Mesenchymal stem cell (in vitro differentiated cells and primary cell): ENCODE results near the gene PEX5L.
"Not testable (repeated sequence)": the region's sequence is repeated elsewhere in the genome, so short reads cannot be mapped to it uniquely, and the experiment has no call there.

Experiments
- DNase-seq: peaks from one replicate; pipeline ENCODE4 v3.0.0-alpha.2; 2013
- H2AFZ ChIP-seq: one replicate; pipeline ENCODE4 v1.6.1; 2013; ENCODE audit warnings: low read depth, mild to moderate bottlenecking, control low read depth, inconsistent platforms, low read length, moderate library complexity
- H2AK5ac ChIP-seq: 2 replicates; pipeline ENCODE4 v1.6.1; 2013; ENCODE audit warnings: low read length, moderate library complexity, mild to moderate bottlenecking, inconsistent platforms; ENCODE audit not compliant: severe bottlenecking
- H2BK120ac ChIP-seq: one replicate; pipeline ENCODE4 v1.6.1; 2013; ENCODE audit warnings: low read depth, mild to moderate bottlenecking, inconsistent platforms, low read length, moderate library complexity
- H2BK12ac ChIP-seq, 2 experiments: one replicate each; pipeline ENCODE4 v1.6.1; 2013; ENCODE audit warnings: inconsistent platforms in 2 of 2, low read length in 2 of 2, mild to moderate bottlenecking in 2 of 2, moderate library complexity in 2 of 2, control low read depth in 1 of 2
- H2BK15ac ChIP-seq: one replicate; pipeline ENCODE4 v1.6.1; 2013; ENCODE audit warnings: mild to moderate bottlenecking, low read depth, inconsistent platforms; ENCODE audit not compliant: poor library complexity, severe bottlenecking
- H2BK5ac ChIP-seq: 2 replicates; pipeline ENCODE4 v1.6.1; 2013; ENCODE audit warnings: low read depth, mild to moderate bottlenecking, low read length, control low read depth, inconsistent platforms; ENCODE audit not compliant: poor library complexity, severe bottlenecking
- H3K14ac ChIP-seq, 2 experiments: one replicate each; pipeline ENCODE4 v1.6.1; 2013; ENCODE audit warnings: inconsistent platforms in 2 of 2, low read length in 2 of 2, control low read depth in 1 of 2, mild to moderate bottlenecking in 1 of 2, moderate library complexity in 1 of 2
- H3K18ac ChIP-seq, 2 experiments: one replicate each; pipeline ENCODE4 v1.6.1; 2013; ENCODE audit warnings: inconsistent platforms in 2 of 2, low read length in 2 of 2, control low read depth in 1 of 2, low read depth in 1 of 2, mild to moderate bottlenecking in 1 of 2
- H3K23ac ChIP-seq, 2 experiments: one replicate each; pipeline ENCODE4 v1.6.1; 2013; ENCODE audit warnings: inconsistent platforms in 2 of 2, low read length in 2 of 2, mild to moderate bottlenecking in 2 of 2, moderate library complexity in 2 of 2, control low read depth in 1 of 2
- H3K27ac ChIP-seq: 2 replicates; pipeline ENCODE4 v1.5.1; 2013; ENCODE audit warnings: mild to moderate bottlenecking, moderate library complexity, low read length, control low read depth, inconsistent platforms; ENCODE audit not compliant: poor library complexity, severe bottlenecking
- H3K27me3 ChIP-seq, 2 experiments: 2 replicates each; pipeline versions ENCODE4 v1.6.1 to v1.7.0; 2013; ENCODE audit warnings: low read length in 2 of 2, mild to moderate bottlenecking in 2 of 2, moderate library complexity in 2 of 2, control low read depth in 1 of 2, inconsistent platforms in 1 of 2; ENCODE audit not compliant: control insufficient read depth in 1 of 2, insufficient read depth in 1 of 2
- H3K36me3 ChIP-seq, 2 experiments: 2 replicates each; pipeline versions ENCODE4 v1.6.1 to v1.7.0; 2013; ENCODE audit warnings: low read length in 2 of 2, control low read depth in 1 of 2, inconsistent platforms in 1 of 2, low read depth in 1 of 2, mild to moderate bottlenecking in 1 of 2; ENCODE audit not compliant: insufficient read depth in 2 of 2, control insufficient read depth in 1 of 2
- H3K4ac ChIP-seq, 2 experiments: one replicate each; pipeline ENCODE4 v1.6.1; 2013; ENCODE audit warnings: inconsistent platforms in 2 of 2, low read length in 2 of 2, mild to moderate bottlenecking in 2 of 2, moderate library complexity in 2 of 2, control low read depth in 1 of 2, low read depth in 1 of 2
- H3K4me1 ChIP-seq: 2 replicates; pipeline ENCODE4 v1.6.1; 2013; ENCODE audit warnings: low read depth, low read length, control low read depth; ENCODE audit not compliant: control insufficient read depth, insufficient read depth
- H3K4me2 ChIP-seq: 2 replicates; pipeline ENCODE4 v1.6.1; 2013; ENCODE audit warnings: low read length, mild to moderate bottlenecking, inconsistent platforms; ENCODE audit not compliant: poor library complexity, severe bottlenecking
- H3K4me3 ChIP-seq, 2 experiments: 2 replicates each; pipeline versions ENCODE4 v1.5.1 to v1.7.0; 2013; ENCODE audit warnings: low read length in 2 of 2, mild to moderate bottlenecking in 2 of 2, control low read depth in 1 of 2, low read depth in 1 of 2; ENCODE audit not compliant: insufficient read depth in 1 of 2
- H3K79me1 ChIP-seq: replicated peaks from 2 replicates; pipeline ENCODE4 v1.6.1; 2013; ENCODE audit warnings: mild to moderate bottlenecking, control low read depth, low read length, inconsistent platforms; ENCODE audit not compliant: poor library complexity, severe bottlenecking
- H3K9ac ChIP-seq: 2 replicates; pipeline ENCODE4 v1.7.0; 2013; ENCODE audit warnings: mild to moderate bottlenecking, low read length, moderate library complexity
- H3K9me3 ChIP-seq: 2 replicates; pipeline ENCODE4 v1.7.0; 2013; ENCODE audit warnings: mild to moderate bottlenecking, low read length; ENCODE audit not compliant: control insufficient read depth
- H4K8ac ChIP-seq: one replicate; pipeline ENCODE4 v1.6.1; 2013; ENCODE audit warnings: inconsistent platforms, mild to moderate bottlenecking, low read length, moderate library complexity
- H4K91ac ChIP-seq: one replicate; pipeline ENCODE4 v1.6.1; 2013; ENCODE audit warnings: mild to moderate bottlenecking, low read length, inconsistent platforms
- WGBS: methylation state at CpG from one replicate; pipeline ENCODE4 v1.1.7; 2013; ENCODE audit warnings: mixed read lengths; 5-methylcytosine and 5-hydroxymethylcytosine counted together

The PEX5L gene

DNA sequence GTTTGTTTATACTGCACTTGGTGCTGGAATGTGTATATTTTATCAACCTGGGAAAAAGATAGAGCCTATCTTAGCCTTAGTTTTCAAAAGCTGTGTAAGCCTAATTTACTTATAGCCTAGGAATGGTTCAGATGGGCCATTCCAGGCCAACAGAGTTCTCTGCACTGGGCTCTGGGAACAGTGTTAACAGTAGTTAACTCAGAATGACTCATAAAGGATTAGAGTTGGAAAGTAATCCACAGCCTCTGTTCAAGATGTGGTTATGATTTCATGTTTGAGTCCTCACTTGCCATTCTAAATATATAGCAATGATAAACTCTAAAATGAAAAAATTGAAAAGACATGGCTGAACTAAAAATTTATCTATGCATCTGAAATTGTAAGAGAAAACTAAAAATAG is 22.6 kb upstream of the PEX5L start:
- Histone ChIP-seq H4K91ac (no peak overlapping the region), H3K27ac (no peak overlapping the region), H3K27me3 (no peaks in the 10 kb centered on the region), H3K36me3 (no peaks in the 10 kb centered on the region), H2BK120ac (no peak overlapping the region), H2BK5ac (no peak overlapping the region), H2AK5ac (no peak overlapping the region), H4K8ac (no peak overlapping the region), H3K23ac (no peak overlapping the region), H3K18ac (no peak overlapping the region), H3K14ac (no peak overlapping the region), H2BK15ac (no peak overlapping the region), H3K4me1 (no peaks in the 10 kb centered on the region), H3K79me1 (no peaks in the 10 kb centered on the region), H3K4me3 (no peak overlapping the region), H3K4me2 (no peak overlapping the region), H3K9me3 (no peaks in the 10 kb centered on the region), H2AFZ (no peak overlapping the region), H3K9ac (no peak overlapping the region), H2BK12ac (no peak overlapping the region), H3K4ac (no peak overlapping the region)
- no peak for DNase-seq

DNA sequence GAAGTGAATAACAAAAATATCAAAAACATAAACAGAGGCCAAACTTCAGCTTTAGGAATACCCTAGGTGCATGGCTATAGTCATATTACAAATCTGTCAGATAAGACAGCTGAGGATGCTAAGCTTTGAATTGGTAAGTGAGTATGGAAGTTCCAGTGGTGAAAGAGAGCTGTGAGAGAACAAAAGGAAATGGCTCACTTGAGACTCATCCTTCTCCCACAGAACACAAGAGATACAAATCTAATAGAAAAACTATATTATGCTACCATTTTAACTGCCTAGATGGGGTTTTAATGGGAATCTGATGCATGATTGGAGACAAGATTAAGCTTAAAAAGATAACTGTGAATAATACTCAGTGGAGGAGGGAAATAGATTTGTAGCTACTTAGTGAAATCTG is 21.5 kb upstream of the PEX5L start:
- Histone ChIP-seq H2BK12ac (no peak overlapping the region), H4K8ac (no peak overlapping the region), H2BK120ac (no peak overlapping the region), H2BK5ac (no peak overlapping the region), H3K14ac (no peak overlapping the region), H3K27me3 (no peaks in the 10 kb centered on the region), H2BK15ac (no peak overlapping the region), H4K91ac (no peak overlapping the region), H3K79me1 (no peaks in the 10 kb centered on the region), H2AK5ac (no peak overlapping the region), H3K4ac (no peak overlapping the region), H3K4me1 (no peaks in the 10 kb centered on the region), H3K18ac (no peak overlapping the region), H3K4me3 (no peak overlapping the region), H3K4me2 (no peak overlapping the region), H3K9ac (no peak overlapping the region), H3K36me3 (no peaks in the 10 kb centered on the region), H3K23ac (no peak overlapping the region), H2AFZ (no peak overlapping the region), H3K27ac (no peak overlapping the region), H3K9me3 (no peaks in the 10 kb centered on the region)
- DNase-seq: no peak

GRCh38 chr3:180055656-180056055 is 18.9 kb upstream of the PEX5L start:
- H2BK12ac ChIP-seq, H3K36me3 ChIP-seq, H3K4me2 ChIP-seq, H2BK15ac ChIP-seq, H3K9ac ChIP-seq, H3K27me3 ChIP-seq, H2AFZ ChIP-seq, H2BK5ac ChIP-seq, H3K18ac ChIP-seq, H3K14ac ChIP-seq, H3K4me1 ChIP-seq, H2BK120ac ChIP-seq, H3K79me1 ChIP-seq, H4K8ac ChIP-seq, H3K27ac ChIP-seq, H2AK5ac ChIP-seq, H4K91ac ChIP-seq, H3K4me3 ChIP-seq, H3K23ac ChIP-seq, DNase-seq, H3K4ac ChIP-seq, H3K9me3 ChIP-seq: not testable (repeated sequence)
- 63% methylated on average over 2 of the region's 3 CpGs for whole genome bisulfite sequencing

DNA sequence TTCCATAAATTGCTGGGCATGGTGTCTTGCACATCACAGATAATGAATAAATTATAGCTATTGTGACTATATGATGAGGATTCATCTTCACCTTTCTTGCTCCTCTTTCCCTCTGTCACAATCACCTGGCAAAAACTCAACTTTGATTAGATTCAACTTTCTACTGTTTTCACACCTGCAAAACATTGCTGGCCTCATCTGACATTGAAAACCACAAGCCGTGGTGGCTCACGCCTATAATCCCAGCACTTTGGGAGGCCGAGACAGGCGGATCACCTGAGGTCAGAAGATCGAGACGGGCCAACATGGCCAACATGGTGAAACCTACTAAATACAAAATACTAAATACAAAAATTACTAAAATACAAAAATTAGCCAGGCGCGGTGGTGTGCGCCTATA is 12.7 kb upstream of the PEX5L start:
- Histone ChIP-seq H2AK5ac (no peak overlapping the region), H3K23ac (no peak overlapping the region), H3K27ac (no peak overlapping the region), H2AFZ (no peak overlapping the region), H4K91ac (no peak overlapping the region), H3K14ac (no peak overlapping the region), H3K4me2 (no peak overlapping the region), H2BK12ac (no peak overlapping the region), H3K79me1 (no peaks in the 10 kb centered on the region), H3K4me1 (no peaks in the 10 kb centered on the region), H4K8ac (no peak overlapping the region), H3K4me3 (no peak overlapping the region), H3K18ac (no peak overlapping the region), H3K9ac (no peak overlapping the region), H3K9me3 (no peaks in the 10 kb centered on the region), H3K27me3 (no peaks in the 10 kb centered on the region), H3K4ac (no peak overlapping the region), H2BK5ac (no peak overlapping the region), H2BK15ac (no peak overlapping the region), H2BK120ac (no peak overlapping the region), H3K36me3 (no peaks in the 10 kb centered on the region)
- 85% methylated on average over 9 of the region's 9 CpGs for WGBS
- no peak for DNase-seq
